ENCODE measurements around the gene RBBP5.
A peak's percentile ranks its signal among the peaks of the same experiment; 100 is the strongest.

RBBP5 gene

GRCh38 chr1:205041998-205042910 lies 79.5 kb downstream of the RBBP5 start:
- DNase-seq (no peak), ATAC-seq (no peak)
- Mint-ChIP-seq H3K4me1 (no peaks in the 10 kb centered on the region), H3K27ac (no peak overlapping the region), H3K4me3 (peak overlapping the region in 1 of 2 donors; percentile 10), H3K9me3 (no peaks in the 10 kb centered on the region), H3K27me3 (peaks cover 64% of the 10 kb centered on the region)

- Mint-ChIP-seq H3K27me3 (peaks cover 53% of the 10 kb centered on the region), H3K4me3 (no peak overlapping the region), H3K9me3 (no peaks in the 10 kb centered on the region), H3K4me1 (no peaks in the 10 kb centered on the region), H3K27ac (peak overlapping the region in 1 of 2 donors; percentile 8)
- ATAC-seq: no peak
- no peak for DNase-seq
Measured at GRCh38 chr1:205041001-205041715, 80.6 kb downstream of the RBBP5 start.

- DNase-seq (no peak), ATAC-seq (no peak)
- no peak overlapping the region for H3K27ac Mint-ChIP-seq
- peaks cover 24% of the 10 kb centered on the region for H3K27me3 Mint-ChIP-seq
- H3K4me1 Mint-ChIP-seq: no peaks in the 10 kb centered on the region
- no peak overlapping the region for H3K4me3 Mint-ChIP-seq
- H3K9me3 Mint-ChIP-seq: no peaks in the 10 kb centered on the region
Measured at GRCh38 chr1:205038132-205038786, 83.5 kb downstream of the RBBP5 start.

GRCh38 chr1:205037539-205037938 lies 84.2 kb downstream of the RBBP5 start:
- Mint-ChIP-seq H3K4me1 (no peaks in the 10 kb centered on the region), H3K27ac (no peak overlapping the region), H3K9me3 (no peaks in the 10 kb centered on the region), H3K27me3 (peaks cover 19% of the 10 kb centered on the region), H3K4me3 (no peak overlapping the region)
- DNase-seq: no peak
- ATAC-seq: no peak

Measured in stimulated activated naive CD8-positive, alpha-beta T cell treated with anti-CD3 and anti-CD28 coated beads, Interleukin-15, amount 100 ng/mL, for 72 hours (primary cell).